ENCODE results near the gene NEURL4. TPM values are rescaled to one million over a fixed set of nuclear protein-coding genes. Genes with fewer than 3 reads are reported as not detected.

NEURL4 gene
- total RNA-seq, 1 donor from 2014 or later = 61.5 TPM

DNA sequence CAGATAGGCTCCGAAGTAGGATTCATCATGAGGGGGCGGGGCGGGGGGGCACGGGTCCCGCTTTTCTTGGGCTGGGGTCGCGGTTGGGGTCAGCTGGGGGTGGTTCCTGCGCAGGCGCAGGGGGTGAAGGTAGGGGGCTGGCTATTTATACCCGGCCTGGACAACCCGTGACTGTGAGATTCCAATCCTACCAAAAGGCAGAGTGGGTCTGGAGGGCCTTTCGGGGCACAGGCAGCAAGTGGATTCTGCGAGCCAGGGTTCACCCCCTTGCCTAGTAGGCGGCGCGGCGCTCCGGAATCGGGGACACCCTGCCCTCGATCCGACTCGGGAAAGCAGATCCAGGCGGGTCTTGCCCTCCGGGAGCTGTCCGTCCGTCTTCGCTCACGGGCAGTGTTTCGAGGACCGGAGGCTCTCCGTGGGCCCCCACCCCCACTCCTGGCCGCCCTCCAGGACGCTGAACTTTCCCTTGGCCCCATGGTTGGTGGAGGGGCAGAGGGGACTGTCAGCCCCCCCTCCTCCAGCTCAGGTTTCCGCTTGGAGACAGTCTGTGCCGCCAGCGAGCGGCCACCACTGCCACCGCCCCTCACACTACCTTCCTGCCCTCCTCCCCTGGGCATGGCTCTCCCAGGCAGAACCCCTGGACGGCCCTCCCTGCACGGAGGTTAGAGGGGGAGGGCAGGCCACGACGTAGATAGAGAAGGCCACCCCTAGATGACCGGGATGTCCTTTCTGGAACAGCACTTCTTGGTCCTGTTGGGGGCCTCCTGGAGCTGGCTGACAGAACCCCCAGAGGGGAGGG, 47.0 kb downstream of the NEURL4 start:
- H3K27ac Mint-ChIP-seq = no peak overlapping the region
- peak overlapping the region; percentile 88 for H3K4me3 Mint-ChIP-seq
- no peaks in the 10 kb centered on the region for H3K36me3 Mint-ChIP-seq
- H3K9me3 Mint-ChIP-seq = no peaks in the 10 kb centered on the region
- TF ChIP-seq, protein P1, sequence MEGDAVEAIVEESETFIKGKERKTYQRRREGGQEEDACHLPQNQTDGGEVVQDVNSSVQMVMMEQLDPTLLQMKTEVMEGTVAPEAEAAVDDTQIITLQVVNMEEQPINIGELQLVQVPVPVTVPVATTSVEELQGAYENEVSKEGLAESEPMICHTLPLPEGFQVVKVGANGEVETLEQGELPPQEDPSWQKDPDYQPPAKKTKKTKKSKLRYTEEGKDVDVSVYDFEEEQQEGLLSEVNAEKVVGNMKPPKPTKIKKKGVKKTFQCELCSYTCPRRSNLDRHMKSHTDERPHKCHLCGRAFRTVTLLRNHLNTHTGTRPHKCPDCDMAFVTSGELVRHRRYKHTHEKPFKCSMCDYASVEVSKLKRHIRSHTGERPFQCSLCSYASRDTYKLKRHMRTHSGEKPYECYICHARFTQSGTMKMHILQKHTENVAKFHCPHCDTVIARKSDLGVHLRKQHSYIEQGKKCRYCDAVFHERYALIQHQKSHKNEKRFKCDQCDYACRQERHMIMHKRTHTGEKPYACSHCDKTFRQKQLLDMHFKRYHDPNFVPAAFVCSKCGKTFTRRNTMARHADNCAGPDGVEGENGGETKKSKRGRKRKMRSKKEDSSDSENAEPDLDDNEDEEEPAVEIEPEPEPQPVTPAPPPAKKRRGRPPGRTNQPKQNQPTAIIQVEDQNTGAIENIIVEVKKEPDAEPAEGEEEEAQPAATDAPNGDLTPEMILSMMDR (conservative IDR thresholded peaks at IDR 0.05) = no peak
- H3K4me1 Mint-ChIP-seq (ENCODE audit: unreplicated experiment) = peaks cover 15% of the 10 kb centered on the region
- DNase-seq (ENCODE audit: extremely low spot score, unreplicated experiment) = no peak
- peaks cover 6% of the 10 kb centered on the region for H3K27me3 Mint-ChIP-seq

- Mint-ChIP-seq H3K36me3 (no peaks in the 10 kb centered on the region), H3K27ac (peak within 1 kb of the TSS; percentile 83), H3K4me3 (peak within 1 kb of the TSS; percentile 88), H3K9me3 (no peaks in the 10 kb centered on the region), H3K4me1 (ENCODE audit: unreplicated experiment) (peaks cover 15% of the 10 kb centered on the region), H3K27me3 (peaks cover 6% of the 10 kb centered on the region)
- peak; percentile 98 for DNase-seq (ENCODE audit: extremely low spot score, unreplicated experiment)
- TF ChIP-seq, protein P1 (conservative IDR thresholded peaks at IDR 0.05) = no peak
These were observed 47.8 kb downstream of the NEURL4 start, which contains the start of gene SLC2A4 for GRCh38 chr17:7281074-7281952. Gene SLC2A4 (plus strand): TSS chr17:7281718. CDS start chr17:7281935, 217 bp downstream.

DNA sequence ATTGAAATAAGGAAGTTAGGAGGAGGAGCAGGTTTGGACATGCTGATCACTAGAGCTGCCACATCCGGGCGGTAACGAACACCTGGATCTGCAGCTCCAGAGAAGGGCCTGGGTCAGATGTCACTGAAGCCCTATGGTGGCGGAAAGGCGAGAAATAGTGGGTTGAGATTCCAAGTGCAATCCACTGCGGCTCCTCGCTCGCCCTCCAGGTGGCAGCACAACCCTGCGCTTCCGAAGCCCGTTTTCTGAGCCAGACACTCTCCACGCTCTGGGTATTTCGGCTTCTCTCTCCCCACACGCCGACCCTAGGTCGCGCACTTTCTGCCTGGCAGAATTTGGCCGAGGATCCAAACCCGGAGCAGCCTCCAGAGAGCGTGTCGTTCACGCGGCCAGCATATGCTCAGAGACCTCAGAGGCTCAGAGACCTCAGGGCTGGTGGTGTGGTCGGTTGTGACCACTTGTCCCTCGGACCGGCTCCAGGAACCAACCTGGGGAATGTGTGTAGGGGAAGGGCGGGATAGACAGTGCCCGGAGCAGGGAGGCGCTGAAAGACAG, 48.5 kb downstream of the NEURL4 start:
- Mint-ChIP-seq H3K4me1 (ENCODE audit: unreplicated experiment) (peaks cover 15% of the 10 kb centered on the region), H3K36me3 (no peaks in the 10 kb centered on the region), H3K27ac (peak overlapping the region; percentile 83), H3K9me3 (no peaks in the 10 kb centered on the region), H3K4me3 (peak overlapping the region; percentile 88), H3K27me3 (peaks cover 6% of the 10 kb centered on the region)
- TF ChIP-seq, protein P1 (conservative IDR thresholded peaks at IDR 0.05) = peak; percentile 89
- DNase-seq (ENCODE audit: extremely low spot score, unreplicated experiment) = peak; percentile 86

GRCh38 chr17:7279448-7279847, 49.7 kb downstream of the NEURL4 start:
- Mint-ChIP-seq H3K27ac (no peak overlapping the region), H3K4me1 (ENCODE audit: unreplicated experiment) (peaks cover 15% of the 10 kb centered on the region), H3K36me3 (no peaks in the 10 kb centered on the region), H3K9me3 (no peaks in the 10 kb centered on the region), H3K4me3 (no peak overlapping the region), H3K27me3 (peaks cover 6% of the 10 kb centered on the region)
- TF ChIP-seq, protein P1 (conservative IDR thresholded peaks at IDR 0.05) = no peak
- DNase-seq (ENCODE audit: extremely low spot score, unreplicated experiment) = no peak

- Mint-ChIP-seq H3K27me3 (peaks cover 51% of the 10 kb centered on the region), H3K9me3 (no peaks in the 10 kb centered on the region), H3K4me1 (ENCODE audit: unreplicated experiment) (peaks cover 6% of the 10 kb centered on the region), H3K27ac (peak overlapping the region; percentile 58), H3K4me3 (peak overlapping the region; percentile 16), H3K36me3 (no peaks in the 10 kb centered on the region)
- TF ChIP-seq, protein P1 (conservative IDR thresholded peaks at IDR 0.05) = no peak
- DNase-seq (ENCODE audit: extremely low spot score, unreplicated experiment) = no peak
These were observed 62.4 kb downstream of the NEURL4 start for GRCh38 chr17:7266784-7267183.
